PC-3 (cell line): Measurements from ENCODE around the gene PRICKLE4. TPM values are rescaled to one million over a fixed set of nuclear protein-coding genes. Genes with fewer than 3 reads are reported as not detected.

ENCODE experiments used
- ATAC-seq: fragments of 200-7000 bp; cut with Tn5 transposase; 2 replicates; pipeline ENCODE4 v1.9.1; 2020; ENCODE audit warnings: mild to moderate bottlenecking, moderate library complexity
- BruUV-seq: library from RNA; stranded (reverse); fragments of 400-500 nt; replicated peaks from 2 replicates; lab custom pipeline; 2021; lab: Mats Ljungman, UMichigan
- CTCF ChIA-PET: fragments of 300-600 bp; sonication (Branson Sonifier 250); formaldehyde crosslinking; loops from one replicate; lab custom pipeline; 2022; ENCODE audit warnings: antibody characterized with exemption; lab: Charles Lee
- POLR2A ChIA-PET: fragments of 300-600 bp; sonication (Branson Sonifier 250); formaldehyde crosslinking; loops from one replicate; lab custom pipeline; 2022; ENCODE audit warnings: antibody characterized with exemption; ENCODE audit not compliant: unreplicated experiment; lab: Charles Lee
- DNase-seq: peaks from one replicate; pipeline ENCODE4 v3.0.0-alpha.2; 2015
- H2AFZ ChIP-seq: fragments of 300-600 bp; sonication (generic); 2 replicates; pipeline ENCODE4 v1.6.0; 2016; ENCODE audit warnings: antibody characterized with exemption, low read length
- H3F3A ChIP-seq: fragments of 300-600 bp; sonication (generic); one replicate; pipeline ENCODE4 v1.6.0; 2017; ENCODE audit warnings: antibody characterized with exemption, low read length, control low read depth, mild to moderate bottlenecking; ENCODE audit not compliant: unreplicated experiment
- H3K27ac ChIP-seq: fragments of 300-600 bp; sonication (generic); 2 replicates; pipeline ENCODE4 v1.5.1; 2016; ENCODE audit warnings: mild to moderate bottlenecking, low read length
- H3K27me3 ChIP-seq: fragments of 300-600 bp; sonication (generic); 2 replicates; pipeline ENCODE4 v1.6.1; 2016; ENCODE audit warnings: low read length, mixed read lengths
- H3K36me3 ChIP-seq: fragments of 300-600 bp; sonication (generic); 2 replicates; pipeline ENCODE4 v1.6.1; 2016; ENCODE audit warnings: low read depth, mixed run types, low read length, mixed read lengths
- H3K4me1 ChIP-seq: fragments of 300-600 bp; sonication (generic); 2 replicates; pipeline ENCODE4 v1.5.1; 2016; ENCODE audit warnings: low read length; ENCODE audit not compliant: insufficient read depth
- H3K4me2 ChIP-seq: fragments of 300-600 bp; sonication (generic); 2 replicates; pipeline ENCODE4 v1.6.0; 2016; ENCODE audit warnings: low read length
- H3K4me3 ChIP-seq: fragments of 300-600 bp; sonication (generic); 2 replicates; pipeline ENCODE4 v1.5.1; 2016; ENCODE audit warnings: mild to moderate bottlenecking, low read length, mixed read lengths
- H3K79me2 ChIP-seq: fragments of 300-600 bp; sonication (generic); 2 replicates; pipeline ENCODE4 v1.6.1; 2017; ENCODE audit warnings: low read length, mixed read lengths
- H3K9ac ChIP-seq: fragments of 300-600 bp; sonication (generic); 2 replicates; pipeline ENCODE4 v1.6.0; 2016; ENCODE audit warnings: mild to moderate bottlenecking, low read length
- H3K9me2 ChIP-seq: fragments of 300-600 bp; sonication (generic); replicated peaks from 2 replicates; pipeline ENCODE4 v1.6.1; 2016; ENCODE audit warnings: mixed run types, low read length, mixed read lengths
- H3K9me3 ChIP-seq: fragments of 300-600 bp; sonication (generic); 2 replicates; pipeline ENCODE4 v1.6.1; 2016; ENCODE audit warnings: low read length, mixed read lengths
- H4K20me1 ChIP-seq: fragments of 300-600 bp; sonication (generic); 2 replicates; pipeline ENCODE4 v1.6.1; 2016; ENCODE audit warnings: low read length, mixed read lengths
- CTCF ChIP-seq: fragments of 300-600 bp; sonication (generic); conservative IDR thresholded peaks from 2 replicates; pipeline ENCODE4 v1.5.1; 2017; ENCODE audit warnings: antibody characterized with exemption, low read depth, mild to moderate bottlenecking, low read length
- EZH2 ChIP-seq: fragments of 300-600 bp; sonication (generic); IDR thresholded peaks from one replicate; pipeline ENCODE4 v1.6.1; 2017; ENCODE audit warnings: antibody characterized with exemption, mild to moderate bottlenecking, low read length; ENCODE audit not compliant: unreplicated experiment
- EZH2phosphoT487 ChIP-seq: fragments of 300-600 bp; sonication (generic); IDR thresholded peaks from 2 replicates; pipeline ENCODE4 v1.6.1; 2018; ENCODE audit warnings: mild to moderate bottlenecking, antibody characterized with exemption, low read length, borderline replicate concordance
- intact Hi-C: fragments of 100-400 bp; cut with micrococcal nuclease; formaldehyde crosslinking; loops from 2 replicates; pipeline ENCODE4 v1.9.0; 2023
- total RNA-seq: library from RNA; depleted of rRNA; stranded (reverse); fragments of >200 nt; gene quantifications from 2 replicates; pipeline ENCODE4 v1.2.3, GENCODE V29; 2014

Gene PRICKLE4
- total RNA-seq, 1 experiment from 2014 or later: 0.26 TPM

- TSS peak; percentile 41 for BruUV-seq
- POLR2A ChIA-PET: no interaction called here
- Histone ChIP-seq H3K27ac (no peak overlapping the region), H3K27me3 (no peaks in the 10 kb centered on the region), H3K9ac (peak overlapping the region; percentile 67), H2AFZ (peak overlapping the region; percentile 74), H3K4me2 (peak overlapping the region; percentile 97), H3K36me3 (no peaks in the 10 kb centered on the region; the same call in 1 of the 2 replicates), H3K4me1 (peaks cover 15% of the 10 kb centered on the region), H3K9me2 (no peaks in the 10 kb centered on the region), H3K79me2 (peaks cover 6% of the 10 kb centered on the region; the same call in 1 of the 2 replicates), H3F3A (no peaks in the 10 kb centered on the region), H4K20me1 (no peaks in the 10 kb centered on the region), H3K9me3 (no peaks in the 10 kb centered on the region), H3K4me3 (peak overlapping the region; percentile 82)
- CTCF ChIA-PET: interaction anchor here (0.7 kb wide), 1 partner anchor 43 kb away, joined by 3 read pairs; no protein-coding TSS in a partner anchor
- ATAC-seq (no peak), DNase-seq (no peak)
- TF ChIP-seq EZH2 (no peak), CTCF (no peak), EZH2phosphoT487 (no peak)
- intact Hi-C loops: loop anchor here (10.0 kb wide), 1 partner anchor 174 kb away; no protein-coding TSS in a partner anchor
Measured at GRCh38 chr6:41778895-41779294, 1.7 kb upstream of the PRICKLE4 start.

GRCh38 chr6:41779336-41779735, 1.2 kb upstream of the PRICKLE4 start:
- Histone ChIP-seq H3K4me3 (peak overlapping the region; percentile 82), H3K79me2 (peaks cover 6% of the 10 kb centered on the region; the same call in 1 of the 2 replicates), H3K9me2 (no peaks in the 10 kb centered on the region), H3K36me3 (no peaks in the 10 kb centered on the region; the same call in 1 of the 2 replicates), H3K9ac (peak overlapping the region; percentile 67), H3K4me2 (peak overlapping the region; percentile 97), H3K4me1 (peaks cover 15% of the 10 kb centered on the region), H4K20me1 (no peaks in the 10 kb centered on the region), H2AFZ (peak overlapping the region; percentile 74), H3F3A (no peaks in the 10 kb centered on the region), H3K9me3 (no peaks in the 10 kb centered on the region), H3K27me3 (no peaks in the 10 kb centered on the region), H3K27ac (no peak overlapping the region)
- intact Hi-C loops: loop anchor here (10.0 kb wide), 1 partner anchor 175 kb away; no protein-coding TSS in a partner anchor
- DNase-seq (no peak), ATAC-seq (peak; percentile 4; the same call in 1 of the 2 replicates)
- TF ChIP-seq CTCF (no peak), EZH2 (no peak), EZH2phosphoT487 (no peak)
- no TSS peak for BruUV-seq
- ChIA-PET CTCF (interaction anchor here (0.6 to 1.2 kb wide), 8 partner anchors 38 to 582 kb away, joined by 3 to 5 read pairs (median 3); partner anchors contain the start of genes BYSL and MED20), POLR2A (interaction anchor here (0.6 kb wide), 1 partner anchor 88 kb away, joined by 5 read pairs; no protein-coding TSS in a partner anchor)
